SK-N-DZ (cell line): Measurements from ENCODE around the gene GALNT13.

Source experiments
- DNase-seq: peaks from one replicate; pipeline ENCODE4 v3.0.0-alpha.2; 2015; ENCODE audit warnings: low spot score

GALNT13 gene

GRCh38 chr2:154480521-154480920 is 608.8 kb downstream of the GALNT13 start:
- no peak for DNase-seq

GRCh38 chr2:154481336-154481735 is 609.6 kb downstream of the GALNT13 start:
- no peak for DNase-seq

GRCh38 chr2:154484338-154485099 is 612.8 kb downstream of the GALNT13 start:
- no peak for DNase-seq

GRCh38 chr2:154488801-154489200 is 617.1 kb downstream of the GALNT13 start:
- DNase-seq = no peak

- DNase-seq = no peak
Observed at GRCh38 chr2:154489266-154489858, 617.6 kb downstream of the GALNT13 start.

GRCh38 chr2:154490530-154490929 is 618.8 kb downstream of the GALNT13 start:
- DNase-seq = no peak

- no peak for DNase-seq
Observed at GRCh38 chr2:154495455-154495868, 623.7 kb downstream of the GALNT13 start.

- no peak for DNase-seq
Observed at GRCh38 chr2:154497019-154497418, 625.3 kb downstream of the GALNT13 start.
